Bone marrow (tissue), 2 donors: ENCODE measurements around the gene RPAP3.
"Not testable (repeated sequence)": the region's sequence is repeated elsewhere in the genome, so short reads cannot be mapped to it uniquely, and the experiment has no call there.

Experiments used
- DNase-seq, 2 donors: peaks; one replicate each; lab custom pipeline; 2025; lab: John Stamatoyannopoulos, UW

RPAP3 gene

GRCh38 chr12:47672068-47672467, 33.8 kb downstream of the RPAP3 start:
- no peak for DNase-seq

- not testable (repeated sequence) for DNase-seq
Observed at GRCh38 chr12:47667935-47668334, 37.9 kb downstream of the RPAP3 start.

- peak in 1 of 2 donors; percentile 55 for DNase-seq
Observed at GRCh38 chr12:47652521-47653234, 53.2 kb downstream of the RPAP3 start.

GRCh38 chr12:47651368-47652254, 54.2 kb downstream of the RPAP3 start:
- DNase-seq: peak; percentile 7 to 89

- DNase-seq: no peak
Observed at GRCh38 chr12:47650469-47650868, 55.4 kb downstream of the RPAP3 start.

- no peak for DNase-seq
Observed at GRCh38 chr12:47649381-47649780, 56.4 kb downstream of the RPAP3 start.

GRCh38 chr12:47648056-47648579, 57.7 kb downstream of the RPAP3 start:
- DNase-seq: no peak

GRCh38 chr12:47642310-47642709, 63.5 kb downstream of the RPAP3 start:
- DNase-seq: not testable (repeated sequence)

GRCh38 chr12:47636908-47637780, 68.7 kb downstream of the RPAP3 start:
- peak in 1 of 2 donors; percentile 5 for DNase-seq

- DNase-seq: not testable (repeated sequence)
Observed at GRCh38 chr12:47635770-47636169, 70.1 kb downstream of the RPAP3 start.

- DNase-seq: no peak
Observed at GRCh38 chr12:47634127-47634526, 71.7 kb downstream of the RPAP3 start.

GRCh38 chr12:47621960-47622359, 83.9 kb downstream of the RPAP3 start:
- no peak for DNase-seq

- DNase-seq: no peak
Observed at GRCh38 chr12:47617476-47617875, 88.4 kb downstream of the RPAP3 start.

GRCh38 chr12:47616440-47616839, 89.4 kb downstream of the RPAP3 start:
- no peak for DNase-seq

- no peak for DNase-seq
Observed at GRCh38 chr12:47615711-47616110, 90.1 kb downstream of the RPAP3 start.

- no peak for DNase-seq
Observed at GRCh38 chr12:47614521-47614920, 91.3 kb downstream of the RPAP3 start.

- no peak for DNase-seq
Observed at GRCh38 chr12:47612953-47613352, 92.9 kb downstream of the RPAP3 start.

- no peak for DNase-seq
Observed at GRCh38 chr12:47611906-47612305, 93.9 kb downstream of the RPAP3 start.
